Ovary (tissue), 9 donors: ENCODE data around the gene EIF3B. TPM values are rescaled to one million over a fixed set of nuclear protein-coding genes. Genes with fewer than 3 reads are reported as not detected.

Experiments used
- DNase-seq, 5 donors: peaks; one replicate each; pipeline ENCODE4 v3.0.0-alpha.2; 2019 to 2020
- H3K27ac ChIP-seq, 2 donors: fragments of 200-600 bp; one replicate each; pipeline versions ENCODE4 v1.5.1 to v1.8.0; 2019 to 2022
- H3K27me3 ChIP-seq: fragments of 200-600 bp; one replicate; pipeline ENCODE4 v1.8.0; 2022
- H3K36me3 ChIP-seq: fragments of 200-600 bp; sonication (generic); one replicate; pipeline ENCODE4 v1.5.1; 2019
- H3K4me1 ChIP-seq: one replicate; pipeline ENCODE4 v1.8.1; 2013; ENCODE audit warnings: mild to moderate bottlenecking, moderate library complexity; ENCODE audit not compliant: insufficient read depth
- H3K4me3 ChIP-seq: fragments of 200-600 bp; sonication (generic); one replicate; pipeline ENCODE4 v1.5.1; 2017
- H3K9me3 ChIP-seq, 2 donors: fragments of 200-600 bp in 1 of 2; sonication (generic) in 1 of 2; one replicate each; pipeline versions ENCODE4 v1.5.1 to v1.8.1; 2013 to 2019; ENCODE audit warnings: mild to moderate bottlenecking in 1 of 2, moderate library complexity in 1 of 2
- CTCF ChIP-seq, 3 donors: fragments of 450-650 bp in 2 of 3; fragments of 200-600 bp in 1 of 3; IDR thresholded peaks; one replicate each; pipeline versions ENCODE4 v1.5.1 to v1.8.0; 2016 to 2022; ENCODE audit warnings: antibody characterized with exemption in 3 of 3, mild to moderate bottlenecking in 1 of 3
- EP300 ChIP-seq: sonication (generic); formaldehyde crosslinking; IDR thresholded peaks from one replicate; pipeline ENCODE4 v1.6.1; 2017; ENCODE audit warnings: antibody characterized with exemption
- POLR2A ChIP-seq: fragments of 450-650 bp; IDR thresholded peaks from one replicate; pipeline ENCODE4 v1.6.1; 2017; ENCODE audit warnings: antibody characterized with exemption, mild to moderate bottlenecking, moderate library complexity
- WGBS, 3 donors: extraction: QIAGEN DNeasy Blood & Tissue Kit in 1 of 3; methylation state at CpG; one replicate each; pipeline versions ENCODE4 v1.1.5 to v1.1.7; 2013 to 2017; 5-methylcytosine and 5-hydroxymethylcytosine counted together
- intact Hi-C, 4 donors: fragments of 100-400 bp; cut with DNase I; formaldehyde crosslinking; loops; one replicate each; pipeline versions ENCODE4 v1.11.0 to v1.15.1; 2022 to 2023
- polyA plus RNA-seq, 2 donors: library from polyadenylated mRNA; stranded (reverse); fragments of 200-250 nt in 1 of 2; fragments of 350-450 nt in 1 of 2; fragmentation: Illumina TruSeq in 1 of 2; extraction: RNeasy Lipid Tissue Mini Kit (QIAGEN cat#74804) in 1 of 2; gene quantifications; one replicate each; pipeline ENCODE4 v1.2.3, GENCODE V29; 2013 to 2014
- small RNA-seq: library from RNA; depleted of rRNA; stranded (forward); fragments of <200 nt; gene quantifications from one replicate; pipeline ENCODE3, GENCODE V24; 2016
- total RNA-seq, 7 donors: library from RNA; depleted of rRNA in 2 of 7; stranded (reverse); fragments of >200 nt in 2 of 7; fragmentation: NEBNext Ultra II Directional in 3 of 7; extraction: Animal tissue kit (Norgen Biotek cat#: 25700) in 3 of 7; gene quantifications; one replicate each; pipeline versions ENCODE4 v1.1.0 to v1.2.4, GENCODE V29; 2016 to 2023
- donor health status: DM: no; HTN: no; CAD: no; lungs with moderate emphysema.
- donor health status: DM: no; HTN: no; CAD: no.
- donor health status: Bipolar disorder and iron deficiency.
- donor health status: DM: yes; HTN: yes; CAD: no.
- donor health status: DM: no; HTN: no; CAD: no.
- donor health status: DM: yes; HTN: yes; CAD: no.

EIF3B gene
- total and polyA plus RNA-seq, 9 donors, result 62.3 to 185 (median 114) TPM

GRCh38 chr7:2420216-2420933 lies 65.7 kb downstream of the EIF3B start:
- Histone ChIP-seq H3K27me3 (no peaks in the 10 kb centered on the region), H3K4me3 (no peak overlapping the region), H3K9me3 (no peaks in the 10 kb centered on the region), H3K4me1 (no peaks in the 10 kb centered on the region), H3K36me3 (no peaks in the 10 kb centered on the region), H3K27ac (no peak overlapping the region)
- 95 to 97% (median 95%) methylated on average over 7 of the region's 7 CpGs for WGBS, 3 donors
- TF ChIP-seq CTCF (IDR thresholded peaks at IDR 0.05) (no peak), POLR2A (no peak), EP300 (no peak)
- DNase-seq, result no peak
- intact Hi-C loops, result no loop called here

GRCh38 chr7:2421943-2422310 lies 67.3 kb downstream of the EIF3B start:
- Histone ChIP-seq H3K4me1 (no peaks in the 10 kb centered on the region), H3K4me3 (no peak overlapping the region), H3K36me3 (no peaks in the 10 kb centered on the region), H3K9me3 (no peaks in the 10 kb centered on the region), H3K27ac (no peak overlapping the region), H3K27me3 (no peaks in the 10 kb centered on the region)
- no peak for DNase-seq
- 72 to 81% (median 76%) methylated on average over 9 of the region's 9 CpGs for WGBS, 3 donors
- intact Hi-C loops, result no loop called here
- TF ChIP-seq EP300 (no peak), CTCF (IDR thresholded peaks at IDR 0.05) (no peak), POLR2A (no peak)

- TF ChIP-seq EP300 (no peak), POLR2A (no peak), CTCF (IDR thresholded peaks at IDR 0.05) (no peak)
- Histone ChIP-seq H3K4me1 (no peaks in the 10 kb centered on the region), H3K9me3 (no peaks in the 10 kb centered on the region), H3K36me3 (no peaks in the 10 kb centered on the region), H3K4me3 (no peak overlapping the region), H3K27me3 (no peaks in the 10 kb centered on the region), H3K27ac (no peak overlapping the region)
- no peak for DNase-seq
- intact Hi-C loops, result no loop called here
- 85 to 89% (median 86%) methylated on average over 10 of the region's 10 CpGs for WGBS, 3 donors
These were observed 71.1 kb downstream of the EIF3B start for GRCh38 chr7:2425749-2426148.

Small RNA genes within 50 kb of the gene (small RNA-seq; reads per million reads assigned to genes)
- not detected for gene AC004840.2

Other genes starting within 250 kb of the EIF3B start
- 10 to 100 TPM; 17.6 to 36.6 (median 27.6) TPM for gene MAD1L1, start 121.9 kb upstream of the EIF3B start, total RNA-seq
- gene MAD1L1, start 121.9 kb upstream of the EIF3B start, polyA plus RNA-seq, result 10 to 100 TPM in 1 of 2 donors, 1 to 10 TPM in 1; 5.9 to 17.1 TPM
- 10 to 100 TPM; 12.6 to 28.5 (median 21.4) TPM for gene MRM2, start 112.6 kb upstream of the EIF3B start, total RNA-seq
- gene MRM2, start 112.6 kb upstream of the EIF3B start, polyA plus RNA-seq, result 10 to 100 TPM; 18.4 to 26.0 TPM
- 1 to 10 TPM; 8.4 to 10.0 (median 9.1) TPM for gene NUDT1, start 112.6 kb upstream of the EIF3B start, total RNA-seq
- gene NUDT1, start 112.6 kb upstream of the EIF3B start, polyA plus RNA-seq, result 10 to 100 TPM in 1 of 2 donors, 1 to 10 TPM in 1; 2.3 to 15.6 TPM
- 10 to 100 TPM in 5 of 7 donors, 1 to 10 TPM in 2; 3.2 to 37.2 (median 19.7) TPM for gene SNX8, start 40.4 kb upstream of the EIF3B start, total RNA-seq
- 10 to 100 TPM in 1 of 2 donors, 1 to 10 TPM in 1; 9.4 to 13.3 TPM for gene SNX8, start 40.4 kb upstream of the EIF3B start, polyA plus RNA-seq
- 10 to 100 TPM in 6 of 7 donors, 1 to 10 TPM in 1; 7.8 to 21.7 (median 12.6) TPM for gene CHST12, start 48.8 kb downstream of the EIF3B start, total RNA-seq
- 10 to 100 TPM in 1 of 2 donors, 1 to 10 TPM in 1; 3.9 to 16.5 TPM for gene CHST12, start 48.8 kb downstream of the EIF3B start, polyA plus RNA-seq
- not detected for gene GRIFIN, start 121.6 kb downstream of the EIF3B start, total RNA-seq
- not detected for gene GRIFIN, start 121.6 kb downstream of the EIF3B start, polyA plus RNA-seq
- 1 to 10 TPM in 6 of 7 donors, under 1 TPM in 1; 0.86 to 8.2 (median 3.3) TPM for gene LFNG, start 164.9 kb downstream of the EIF3B start, total RNA-seq
- 1 to 10 TPM; 2.3 to 4.1 TPM for gene LFNG, start 164.9 kb downstream of the EIF3B start, polyA plus RNA-seq
- gene BRAT1, start 200.7 kb downstream of the EIF3B start, total RNA-seq, result 10 to 100 TPM; 26.9 to 33.5 (median 30.2) TPM
- gene BRAT1, start 200.7 kb downstream of the EIF3B start, polyA plus RNA-seq, result 10 to 100 TPM in 1 of 2 donors, 1 to 10 TPM in 1; 1.3 to 39.1 TPM
- 10 to 100 TPM in 6 of 7 donors, 1 to 10 TPM in 1; 7.2 to 19.2 (median 14.1) TPM for gene IQCE, start 204.2 kb downstream of the EIF3B start, total RNA-seq
- 1 to 10 TPM; 4.4 to 6.8 TPM for gene IQCE, start 204.2 kb downstream of the EIF3B start, polyA plus RNA-seq